Cardiac muscle cell (in vitro differentiated cells and primary cell): ENCODE measurements around the gene CYB5D1. TPM values are rescaled to one million over a fixed set of nuclear protein-coding genes. Genes with fewer than 3 reads are reported as not detected.

Source experiments
- DNase-seq, 2 donors: peaks; one replicate each; pipeline versions ENCODE4 v3.0.0 to v3.0.0-alpha.2; 2010 to 2017; ENCODE audit warnings: low read depth in 1 of 2, low spot score in 1 of 2
- H3K27ac ChIP-seq: fragments of 200-600 bp; sonication (generic); 2 replicates; pipeline ENCODE4 v1.5.1; 2016
- H3K27me3 ChIP-seq: fragments of 200-600 bp; sonication (generic); 2 replicates; pipeline ENCODE4 v1.6.0; 2016; ENCODE audit warnings: control low read depth
- H3K36me3 ChIP-seq: fragments of 200-600 bp; sonication (generic); 2 replicates; pipeline ENCODE4 v1.5.1; 2016; ENCODE audit warnings: control low read depth
- H3K4me1 ChIP-seq: fragments of 200-600 bp; sonication (generic); 2 replicates; pipeline ENCODE4 v1.8.1; 2017; ENCODE audit warnings: low read depth, mild to moderate bottlenecking, mixed run types
- H3K4me3 ChIP-seq: fragments of 200-600 bp; sonication (generic); 2 replicates; pipeline ENCODE4 v1.5.1; 2016; ENCODE audit warnings: mild to moderate bottlenecking
- H3K9me3 ChIP-seq: fragments of 200-600 bp; sonication (generic); 2 replicates; pipeline ENCODE4 v1.5.1; 2017; ENCODE audit warnings: low read depth, mild to moderate bottlenecking, control low read depth
- CTCF ChIP-seq: IDR thresholded peaks from 2 replicates; pipeline ENCODE4 v1.5.1; 2012; ENCODE audit warnings: low read depth, mild to moderate bottlenecking, low read length
- polyA plus RNA-seq: library from polyadenylated mRNA; unstranded; fragments of >200 nt; fragmentation: Nextera tagmentation; extraction: Ambion mirVana; gene quantifications from 2 replicates; pipeline ENCODE4 v1.2.1, GENCODE V29; 2016
- total RNA-seq: library from RNA; depleted of rRNA; stranded (reverse); fragments of >200 nt; gene quantifications from 2 replicates; pipeline ENCODE4 v1.2.3, GENCODE V29; 2016

CYB5D1 gene
- total and polyA plus RNA-seq, 2 experiments from 2014 or later, result 13.7 to 14.0 TPM

GRCh38 chr17:7844292-7845154 is 13.3 kb upstream of the CYB5D1 start:
- no peak for TF ChIP-seq CTCF
- DNase-seq, result peak; percentile 95 to 97
- Histone ChIP-seq H3K9me3 (no peaks in the 10 kb centered on the region), H3K27me3 (no peaks in the 10 kb centered on the region), H3K4me1 (peaks cover 19% of the 10 kb centered on the region), H3K27ac (peak overlapping the region; percentile 74), H3K4me3 (peak overlapping the region; percentile 40), H3K36me3 (peaks cover 35% of the 10 kb centered on the region)

- H3K4me3 ChIP-seq, result no peak overlapping the region
Observed at GRCh38 chr17:7845359-7846062, 12.3 kb upstream of the CYB5D1 start.

GRCh38 chr17:7846063-7846735 is 11.6 kb upstream of the CYB5D1 start:
- no peak for TF ChIP-seq CTCF
- no peak overlapping the region for H3K4me3 ChIP-seq
- no peaks in the 10 kb centered on the region for H3K9me3 ChIP-seq
- peaks cover 8% of the 10 kb centered on the region for H3K4me1 ChIP-seq
- DNase-seq, result no peak
- H3K36me3 ChIP-seq, result peaks cover 50% of the 10 kb centered on the region
- H3K27me3 ChIP-seq, result no peaks in the 10 kb centered on the region
- H3K27ac ChIP-seq, result no peak overlapping the region

More at GRCh38 chr17:7845359-7846062, 12.3 kb upstream of the CYB5D1 start:
- no peaks in the 10 kb centered on the region for H3K9me3 ChIP-seq
- no peak for DNase-seq
- peak overlapping the region; percentile 74 for H3K27ac ChIP-seq
- no peaks in the 10 kb centered on the region for H3K27me3 ChIP-seq
- no peak for TF ChIP-seq CTCF
- peaks cover 14% of the 10 kb centered on the region for H3K4me1 ChIP-seq
- H3K36me3 ChIP-seq, result peaks cover 45% of the 10 kb centered on the region

GRCh38 chr17:7846765-7847661 is 10.8 kb upstream of the CYB5D1 start:
- no peak for TF ChIP-seq CTCF

More at GRCh38 chr17:7846765-7847661, 10.8 kb upstream of the CYB5D1 start:
- peaks cover 52% of the 10 kb centered on the region for H3K36me3 ChIP-seq
- H3K4me1 ChIP-seq, result peaks cover 5% of the 10 kb centered on the region
- DNase-seq, result no peak
- no peaks in the 10 kb centered on the region for H3K27me3 ChIP-seq
- H3K27ac ChIP-seq, result no peak overlapping the region
- H3K4me3 ChIP-seq, result no peak overlapping the region
- no peaks in the 10 kb centered on the region for H3K9me3 ChIP-seq
